Body of pancreas (tissue), 4 donors: Measurements from ENCODE around the gene ADAM20. TPM values are rescaled to one million over a fixed set of nuclear protein-coding genes. Genes with fewer than 3 reads are reported as not detected.
"Not testable (repeated sequence)": the region's sequence is repeated elsewhere in the genome, so short reads cannot be mapped to it uniquely, and the experiment has no call there.

ENCODE experiments used
- ATAC-seq: fragments of 150-250 bp; one replicate; pipeline ENCODE4 v1.9.1; 2016
- DNase-seq, 4 donors: peaks; one replicate each; pipeline ENCODE4 v3.0.0-alpha.2; 2019
- H3K27ac ChIP-seq, 4 donors: fragments of 200-600 bp; sonication (generic); 1 replicate in 3 of 4; 2 replicates in 1 of 4; pipeline versions ENCODE4 v1.5.1 to v1.6.1; 2016 to 2019; ENCODE audit warnings: mild to moderate bottlenecking in 1 of 4, mixed read lengths in 1 of 4, moderate library complexity in 1 of 4
- H3K27me3 ChIP-seq, 2 donors: fragments of 200-600 bp; sonication (generic); one replicate each; pipeline ENCODE4 v1.6.0; 2016; ENCODE audit warnings: mild to moderate bottlenecking in 1 of 2
- H3K36me3 ChIP-seq, 2 donors: fragments of 200-600 bp; sonication (generic); replicated peaks in 1 of 2; 2 replicates each; pipeline ENCODE4 v1.5.1; 2016; ENCODE audit warnings: low read depth in 2 of 2; ENCODE audit not compliant: insufficient read depth in 1 of 2
- H3K4me1 ChIP-seq: fragments of 200-600 bp; sonication (generic); one replicate; pipeline ENCODE4 v1.6.0; 2016
- H3K4me3 ChIP-seq, 2 donors: fragments of 200-600 bp; sonication (generic); 1 replicate in 1 of 2; 2 replicates in 1 of 2; pipeline ENCODE4 v1.5.1; 2016 to 2019
- H3K9me3 ChIP-seq, 3 donors: fragments of 200-600 bp; sonication (generic); 1 replicate in 2 of 3; 2 replicates in 1 of 3; pipeline ENCODE4 v1.5.1; 2016
- CTCF ChIP-seq, 7 experiments: fragments of 450-650 bp in 4 of 7; fragments of 200-600 bp in 3 of 7; sonication (generic) in 3 of 7; IDR thresholded peaks; one replicate each; pipeline ENCODE4 v1.5.1; 2016 to 2019; ENCODE audit warnings: antibody characterized with exemption in 7 of 7
- POLR2A ChIP-seq, 3 donors: fragments of 450-650 bp; IDR thresholded peaks; one replicate each; pipeline ENCODE4 v1.6.1; 2016; ENCODE audit warnings: antibody characterized with exemption in 3 of 3, mild to moderate bottlenecking in 2 of 3
- WGBS, 2 donors: methylation state at CpG; one replicate each; pipeline ENCODE4 v1.1.5; 2017; 5-methylcytosine and 5-hydroxymethylcytosine counted together
- intact Hi-C: fragments of 100-400 bp; cut with DNase I; formaldehyde crosslinking; loops from one replicate; pipeline ENCODE4 v1.15.1; 2023
- total RNA-seq, 2 donors: library from RNA; depleted of rRNA; stranded (reverse); fragments of >200 nt; gene quantifications; one replicate each; pipeline ENCODE4 v1.1.0, GENCODE V29; 2016

ADAM20 gene
- total RNA-seq, 2 donors from 2014 or later, result 1.3 to 3.1 TPM

GRCh38 chr14:70514168-70515069, 20.4 kb downstream of the ADAM20 start:
- ATAC-seq (no peak), DNase-seq (no peak)
- intact Hi-C loops, result no loop called here
- Histone ChIP-seq H3K27me3 (no peaks in the 10 kb centered on the region), H3K9me3 (no peaks in the 10 kb centered on the region), H3K4me1 (no peaks in the 10 kb centered on the region), H3K4me3 (no peak overlapping the region), H3K27ac (no peak overlapping the region), H3K36me3 (no peaks in the 10 kb centered on the region)
- TF ChIP-seq CTCF (IDR thresholded peaks at IDR 0.05) (no peak), POLR2A (IDR thresholded peaks at IDR 0.05) (no peak)
- WGBS, 2 donors, result 41 to 46% methylated on average over 4 of the region's 4 CpGs

DNA sequence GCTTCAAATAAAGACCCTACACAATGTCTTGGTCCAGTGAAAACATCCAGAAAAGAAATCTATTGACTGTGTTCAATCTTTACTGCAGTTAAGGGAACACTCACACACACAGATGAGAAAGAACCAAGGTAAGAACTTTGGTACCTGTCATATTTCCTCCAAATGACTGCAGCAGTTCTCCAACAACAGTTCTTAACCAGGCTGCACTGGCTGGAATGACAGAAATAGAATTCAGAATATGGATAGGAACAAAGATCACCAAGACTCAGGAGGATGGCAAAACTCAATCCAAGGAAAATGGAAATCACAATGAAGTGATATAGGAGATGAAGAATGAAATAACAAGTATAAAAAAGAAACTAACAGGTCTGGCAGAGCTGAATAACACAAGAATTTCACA, 36.6 kb downstream of the ADAM20 start:
- intact Hi-C loops, result no loop called here
- H3K27me3 ChIP-seq, result no peaks in the 10 kb centered on the region
- no peak for DNase-seq
- H3K4me1 ChIP-seq, result no peaks in the 10 kb centered on the region
- no peaks in the 10 kb centered on the region for H3K36me3 ChIP-seq
- no peak overlapping the region for H3K4me3 ChIP-seq
- no peak for ATAC-seq
- H3K9me3 ChIP-seq, result peaks cover 0 to 15% (median 0%) of the 10 kb centered on the region in 3 donors
- H3K27ac ChIP-seq, result no peak overlapping the region
- no peak for TF ChIP-seq POLR2A (IDR thresholded peaks at IDR 0.05)
- no peak for TF ChIP-seq CTCF (IDR thresholded peaks at IDR 0.05)

- Histone ChIP-seq H3K4me3 (no peak overlapping the region), H3K9me3 (peaks cover 0 to 30% (median 0%) of the 10 kb centered on the region in 3 donors), H3K4me1 (no peaks in the 10 kb centered on the region), H3K36me3 (no peaks in the 10 kb centered on the region), H3K27ac (no peak overlapping the region), H3K27me3 (no peaks in the 10 kb centered on the region)
- ATAC-seq, result no peak
- WGBS, 2 donors, result 58 to 96% methylated on average over 3 of the region's 3 CpGs
- TF ChIP-seq CTCF (IDR thresholded peaks at IDR 0.05), result no peak
- no peak for TF ChIP-seq POLR2A (IDR thresholded peaks at IDR 0.05)
- DNase-seq, result no peak
- intact Hi-C loops, result no loop called here
Observed at GRCh38 chr14:70489579-70490200, 45.1 kb downstream of the ADAM20 start.

DNA sequence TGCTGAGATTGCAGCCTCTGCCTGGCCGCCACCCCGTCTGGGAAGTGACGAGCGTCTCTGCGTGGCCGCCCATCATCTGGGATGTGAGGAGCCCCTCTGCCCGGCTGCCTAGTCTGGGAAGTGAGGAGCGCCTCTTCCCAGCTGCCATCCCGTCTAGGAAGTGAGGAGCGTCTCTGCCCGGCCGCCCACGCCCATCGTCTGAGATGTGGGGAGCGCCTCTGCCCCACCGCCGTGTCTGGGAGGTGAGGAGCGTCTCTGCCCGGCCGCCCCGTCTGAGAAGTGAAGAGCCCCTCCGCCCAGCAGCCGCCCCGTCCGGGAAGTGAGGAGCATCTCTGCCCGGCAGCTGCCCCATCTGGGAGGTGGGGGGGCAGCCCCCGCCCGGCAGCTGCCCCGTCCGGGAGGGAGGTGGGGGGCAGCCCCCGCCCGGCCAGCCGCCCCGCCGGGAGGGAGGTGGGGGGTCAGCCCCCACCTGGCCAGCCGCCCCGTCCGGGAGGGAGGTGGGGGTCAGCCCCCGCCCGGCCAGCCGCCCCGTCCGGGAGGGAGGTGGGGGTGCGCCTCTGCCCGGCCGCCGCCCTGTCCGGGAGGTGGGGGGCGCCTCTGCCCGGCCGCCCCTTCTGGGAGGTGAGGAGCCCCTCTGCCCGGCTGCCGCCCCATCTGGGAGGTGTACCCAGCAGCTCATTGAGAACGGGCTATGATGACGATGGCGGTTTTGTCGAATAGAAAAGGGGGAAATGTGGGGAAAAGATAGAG, 57.3 kb downstream of the ADAM20 start:
- not testable (repeated sequence) for H3K9me3 ChIP-seq, H3K36me3 ChIP-seq
- WGBS, 2 donors, result 70 to 89% methylated on average over 2 to 28 of the region's 57 CpGs

DNA sequence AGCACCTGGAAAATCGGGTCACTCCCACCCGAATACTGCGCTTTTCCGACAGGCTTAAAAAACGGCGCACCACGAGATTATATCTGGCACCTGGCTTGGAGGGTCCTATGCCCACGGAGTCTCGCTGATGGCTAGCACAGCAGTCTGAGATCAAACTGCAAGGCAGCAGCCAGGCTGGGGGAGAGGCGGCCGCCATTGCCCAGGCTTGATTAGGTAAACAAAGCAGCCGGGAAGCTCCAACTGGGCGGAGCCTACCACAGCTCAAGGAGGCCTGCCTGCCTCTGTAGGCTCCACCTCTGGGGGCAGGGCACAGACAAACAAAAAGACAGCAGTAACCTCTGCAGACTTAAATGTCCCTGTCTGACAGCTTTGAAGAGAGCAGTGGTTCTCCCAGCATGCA, 59.3 kb downstream of the ADAM20 start:
- H3K36me3 ChIP-seq, H3K27ac ChIP-seq, H3K27me3 ChIP-seq, H3K4me3 ChIP-seq, H3K4me1 ChIP-seq, DNase-seq, ATAC-seq, H3K9me3 ChIP-seq, intact Hi-C loops: not testable (repeated sequence)
- 83 to 92% methylated on average over 8 to 9 of the region's 13 CpGs for WGBS, 2 donors

More for the DNA sequence above, 57.3 kb downstream of the ADAM20 start:
- H3K4me3 ChIP-seq, H3K27ac ChIP-seq, ATAC-seq, H3K4me1 ChIP-seq, intact Hi-C loops, DNase-seq, H3K27me3 ChIP-seq: not testable (repeated sequence)
